Activated CD4-positive, alpha-beta T cell treated with anti-CD3 and anti-CD28 coated beads, Interleukin-2, amount 10 ng/mL, durations not matched to agents 7 days and 5 days (primary cell): ENCODE measurements around the gene UBTD1. TPM values are rescaled to one million over a fixed set of nuclear protein-coding genes. Genes with fewer than 3 reads are reported as not detected.

ENCODE experiments used
- CTCF ChIA-PET: fragments of 350-600 bp; sonication (Branson Sonifier 250); formaldehyde crosslinking; loops from one replicate; lab custom pipeline; 2021; ENCODE audit warnings: antibody characterized with exemption; lab: Charles Lee
- POLR2A ChIA-PET: fragments of 350-600 bp; sonication (Branson Sonifier 250); formaldehyde crosslinking; loops from one replicate; lab custom pipeline; 2021; ENCODE audit warnings: antibody characterized with exemption; lab: Charles Lee
- DNase-seq: peaks from one replicate; pipeline ENCODE4 v3.0.0-alpha.2; 2020
- H3K27ac Mint-ChIP-seq: one replicate; pipeline ENCODE4 v1.8.0; 2021; ENCODE audit warnings: mild to moderate bottlenecking, moderate library complexity, mixed read lengths
- H3K27me3 Mint-ChIP-seq: one replicate; pipeline ENCODE4 v1.8.0; 2021; ENCODE audit warnings: mixed read lengths
- H3K36me3 Mint-ChIP-seq: one replicate; pipeline ENCODE4 v1.8.0; 2021; ENCODE audit warnings: low read depth, mixed read lengths
- H3K4me1 Mint-ChIP-seq: one replicate; pipeline ENCODE4 v1.8.0; 2021; ENCODE audit warnings: mixed read lengths
- H3K4me3 Mint-ChIP-seq: one replicate; pipeline ENCODE4 v1.8.0; 2021; ENCODE audit warnings: mild to moderate bottlenecking, moderate library complexity, mixed read lengths
- H3K9me3 Mint-ChIP-seq: one replicate; pipeline ENCODE4 v1.8.0; 2021; ENCODE audit warnings: mixed read lengths
- total RNA-seq, 2 experiments: library from RNA; stranded (reverse); gene quantifications; one replicate each; pipeline ENCODE4 v1.2.3, GENCODE V29; 2021

The UBTD1 gene
- total RNA-seq, 2 experiments from 2014 or later: 0.50 to 0.72 TPM

- CTCF ChIA-PET: interaction anchor here (0.6 to 2.0 kb wide), 2 partner anchors 37 to 1602 kb away, joined by 3 to 8 read pairs; partner anchors contain the start of gene ANKRD2
- H3K27me3 Mint-ChIP-seq: peaks cover 3% of the 10 kb centered on the region
These were observed 110.4 kb downstream of the UBTD1 start for GRCh38 chr10:97608991-97609561.

GRCh38 chr10:97611473-97611872, 112.7 kb downstream of the UBTD1 start:
- Mint-ChIP-seq H3K4me1 (no peaks in the 10 kb centered on the region), H3K9me3 (no peaks in the 10 kb centered on the region), H3K27ac (no peak overlapping the region), H3K27me3 (no peaks in the 10 kb centered on the region), H3K4me3 (no peak overlapping the region), H3K36me3 (no peaks in the 10 kb centered on the region)
- no peak for DNase-seq
- POLR2A ChIA-PET: interaction anchor here (0.5 kb wide), 1 partner anchor 10 kb away, joined by 5 read pairs; no protein-coding TSS in a partner anchor
- CTCF ChIA-PET: interaction anchor here (0.9 to 2.2 kb wide), 3 partner anchors 11 to 40 kb away, joined by 5 to 11 read pairs (median 5); partner anchors contain the start of gene ANKRD2

More at GRCh38 chr10:97608991-97609561, 110.4 kb downstream of the UBTD1 start:
- Mint-ChIP-seq H3K4me3 (no peak overlapping the region), H3K9me3 (no peaks in the 10 kb centered on the region), H3K36me3 (no peaks in the 10 kb centered on the region), H3K4me1 (no peaks in the 10 kb centered on the region), H3K27ac (no peak overlapping the region)
- DNase-seq: no peak
- POLR2A ChIA-PET: no interaction called here

GRCh38 chr10:97612386-97612785, 113.7 kb downstream of the UBTD1 start:
- Mint-ChIP-seq H3K27ac (no peak overlapping the region), H3K36me3 (no peaks in the 10 kb centered on the region), H3K4me3 (no peak overlapping the region), H3K27me3 (no peaks in the 10 kb centered on the region), H3K4me1 (no peaks in the 10 kb centered on the region), H3K9me3 (no peaks in the 10 kb centered on the region)
- DNase-seq: no peak
- ChIA-PET CTCF (interaction anchor here (0.7 to 2.2 kb wide), 4 partner anchors 12 to 254 kb away, joined by 3 to 11 read pairs (median 4); partner anchors contain the start of genes ANKRD2 and PI4K2A), POLR2A (no interaction called here)

DNA sequence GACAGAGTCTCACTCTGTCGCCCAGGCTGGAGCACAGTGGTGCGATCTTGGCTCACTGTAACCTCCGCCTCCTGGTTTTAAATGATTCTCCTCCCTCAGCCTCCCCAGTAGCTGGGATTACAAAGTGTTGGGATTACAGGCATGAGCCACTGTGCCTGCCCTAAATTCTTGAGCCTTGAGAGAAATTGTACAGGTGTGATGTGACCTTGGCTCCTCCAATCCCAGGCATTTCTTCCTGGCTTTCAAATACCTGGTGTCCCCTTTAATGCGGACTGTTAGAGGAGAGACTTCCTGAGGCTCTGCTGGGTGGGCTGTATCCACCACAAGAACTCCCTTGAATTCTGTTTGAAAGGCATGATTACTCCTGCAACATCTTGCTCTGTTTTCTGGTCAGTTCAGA, 119.6 kb downstream of the UBTD1 start:
- Mint-ChIP-seq H3K27me3 (no peaks in the 10 kb centered on the region), H3K36me3 (no peaks in the 10 kb centered on the region), H3K27ac (no peak overlapping the region), H3K9me3 (no peaks in the 10 kb centered on the region), H3K4me3 (no peak overlapping the region), H3K4me1 (no peaks in the 10 kb centered on the region)
- POLR2A ChIA-PET: no interaction called here
- DNase-seq: no peak
- CTCF ChIA-PET: no interaction called here

DNA sequence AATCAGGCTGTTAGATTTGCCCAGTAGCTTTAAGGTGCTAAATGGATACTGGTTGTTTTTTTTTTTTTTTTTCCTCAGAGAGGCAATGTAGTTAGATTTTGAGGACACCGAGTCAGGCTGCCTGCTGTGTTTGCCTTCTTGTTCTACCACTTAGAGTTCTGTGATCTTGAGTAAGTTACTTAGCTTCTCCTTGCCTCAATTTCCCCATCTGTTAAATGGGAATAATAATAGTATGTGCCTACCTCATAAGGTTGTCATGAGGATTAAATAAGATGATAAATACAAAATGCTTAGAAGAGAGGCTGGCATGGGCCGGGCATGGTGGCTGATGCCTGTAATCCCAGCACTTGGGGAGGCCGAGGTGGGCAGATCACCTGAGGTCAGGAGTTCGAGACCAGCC, 120.0 kb downstream of the UBTD1 start:
- Mint-ChIP-seq H3K27ac (no peak overlapping the region), H3K9me3 (no peaks in the 10 kb centered on the region), H3K36me3 (no peaks in the 10 kb centered on the region), H3K27me3 (no peaks in the 10 kb centered on the region), H3K4me1 (no peaks in the 10 kb centered on the region), H3K4me3 (no peak overlapping the region)
- ChIA-PET POLR2A (no interaction called here), CTCF (no interaction called here)
- no peak for DNase-seq

Other genes starting within 250 kb of the UBTD1 start
- 10 to 100 TPM; 56.6 to 58.5 TPM for gene ARHGAP19, start 206.3 kb upstream of the UBTD1 start, total RNA-seq
- 1 to 10 TPM; 5.8 to 6.2 TPM for gene FRAT1, start 179.7 kb upstream of the UBTD1 start, total RNA-seq
- 10 to 100 TPM in 1 of 2 experiments, 1 to 10 TPM in 1; 9.0 to 10.7 TPM for gene FRAT2, start 164.2 kb upstream of the UBTD1 start, total RNA-seq
- gene RRP12, start 97.6 kb upstream of the UBTD1 start, total RNA-seq: 10 to 100 TPM; 20.1 to 21.6 TPM
- gene PGAM1, start 72.7 kb upstream of the UBTD1 start, total RNA-seq: 100 to 1,000 TPM; 380 to 406 TPM
- 10 to 100 TPM; 45.5 to 50.0 TPM for gene EXOSC1, start 52.9 kb upstream of the UBTD1 start, total RNA-seq
- gene ZDHHC16, start 52.7 kb upstream of the UBTD1 start, total RNA-seq: 10 to 100 TPM; 38.5 to 39.3 TPM
- 10 to 100 TPM; 64.7 to 68.6 TPM for gene MMS19, start 502 bp upstream of the UBTD1 start, total RNA-seq
- gene ANKRD2, start 73.9 kb downstream of the UBTD1 start, total RNA-seq: under 1 TPM in 1 of 2 experiments, not detected in 1; 0.37 TPM
- not detected for gene HOGA1, start 85.5 kb downstream of the UBTD1 start, total RNA-seq
- not detected for gene C10orf62, start 90.8 kb downstream of the UBTD1 start, total RNA-seq
- gene MORN4, start 134.6 kb downstream of the UBTD1 start, total RNA-seq: 1 to 10 TPM; 1.2 to 1.3 TPM
- gene PI4K2A, start 141.7 kb downstream of the UBTD1 start, total RNA-seq: 10 to 100 TPM in 1 of 2 experiments, 1 to 10 TPM in 1; 9.9 to 10.1 TPM
- under 1 TPM; 0.58 to 0.94 TPM for gene AVPI1, start 188.3 kb downstream of the UBTD1 start, total RNA-seq
- gene MARVELD1, start 214.8 kb downstream of the UBTD1 start, total RNA-seq: 1 to 10 TPM; 1.3 to 1.8 TPM
- gene ZFYVE27, start 238.2 kb downstream of the UBTD1 start, total RNA-seq: 10 to 100 TPM; 23.9 to 31.9 TPM